Non-pigmented ciliary epithelial cell (primary cell): Measurements from ENCODE around the gene ABCC6.
A peak's percentile ranks its signal among the peaks of the same experiment; 100 is the strongest.

Experiments used
- DNase-seq: peaks from one replicate; pipeline ENCODE4 v3.0.0-alpha.2; 2010; ENCODE audit warnings: low read depth

Gene ABCC6

GRCh38 chr16:16141784-16142396 is 81.4 kb downstream of the ABCC6 start:
- no peak for DNase-seq

- no peak for DNase-seq
Measured at GRCh38 chr16:16141141-16141540, 82.2 kb downstream of the ABCC6 start.

- no peak for DNase-seq
Measured at GRCh38 chr16:16140537-16140936, 82.8 kb downstream of the ABCC6 start.

GRCh38 chr16:16139806-16140205 is 83.5 kb downstream of the ABCC6 start:
- DNase-seq, result no peak

- no peak for DNase-seq
Measured at GRCh38 chr16:16139061-16139460, 84.2 kb downstream of the ABCC6 start.

- DNase-seq, result no peak
Measured at GRCh38 chr16:16138034-16138635, 85.2 kb downstream of the ABCC6 start.

- DNase-seq, result no peak
Measured at GRCh38 chr16:16137110-16137509, 86.2 kb downstream of the ABCC6 start.

GRCh38 chr16:16136588-16136987 is 86.7 kb downstream of the ABCC6 start:
- no peak for DNase-seq

GRCh38 chr16:16133943-16134604 is 89.2 kb downstream of the ABCC6 start:
- no peak for DNase-seq

GRCh38 chr16:16131659-16132058 is 91.6 kb downstream of the ABCC6 start:
- no peak for DNase-seq

- DNase-seq, result no peak
Measured at GRCh38 chr16:16131204-16131603, 92.1 kb downstream of the ABCC6 start.

GRCh38 chr16:16127469-16128116 is 95.7 kb downstream of the ABCC6 start:
- DNase-seq, result peak; percentile 31

GRCh38 chr16:16126896-16127295 is 96.4 kb downstream of the ABCC6 start:
- DNase-seq, result no peak

GRCh38 chr16:16124974-16125373 is 98.3 kb downstream of the ABCC6 start:
- DNase-seq, result no peak

- no peak for DNase-seq
Measured at GRCh38 chr16:16124438-16124837, 98.9 kb downstream of the ABCC6 start.

GRCh38 chr16:16122264-16122663 is 101.0 kb downstream of the ABCC6 start:
- no peak for DNase-seq

- DNase-seq, result no peak
Measured at GRCh38 chr16:16121185-16121727, 102.0 kb downstream of the ABCC6 start.

- DNase-seq, result no peak
Measured at GRCh38 chr16:16120382-16121184, 102.7 kb downstream of the ABCC6 start.

GRCh38 chr16:16120044-16120381 is 103.3 kb downstream of the ABCC6 start:
- no peak for DNase-seq

- no peak for DNase-seq
Measured at GRCh38 chr16:16118337-16118736, 105.0 kb downstream of the ABCC6 start.

- no peak for DNase-seq
Measured at GRCh38 chr16:16116841-16117240, 106.5 kb downstream of the ABCC6 start.

GRCh38 chr16:16113076-16113475 is 110.2 kb downstream of the ABCC6 start:
- no peak for DNase-seq
